GM21825 (cell line): ENCODE results near the gene DBN1.
"Not testable (repeated sequence)": the region's sequence is repeated elsewhere in the genome, so short reads cannot be mapped to it uniquely, and the experiment has no call there.

Source experiments
- ATAC-seq: cut with Tn5 transposase; IDR thresholded peaks from one replicate; pipeline ENCODE4 v1.9.1; 2021; ENCODE audit warnings: mild to moderate bottlenecking, moderate library complexity; ENCODE audit not compliant: unreplicated experiment

The DBN1 gene

GRCh38 chr5:177431317-177432142, 41.9 kb downstream of the DBN1 start:
- ATAC-seq, result peak; percentile 39

DNA sequence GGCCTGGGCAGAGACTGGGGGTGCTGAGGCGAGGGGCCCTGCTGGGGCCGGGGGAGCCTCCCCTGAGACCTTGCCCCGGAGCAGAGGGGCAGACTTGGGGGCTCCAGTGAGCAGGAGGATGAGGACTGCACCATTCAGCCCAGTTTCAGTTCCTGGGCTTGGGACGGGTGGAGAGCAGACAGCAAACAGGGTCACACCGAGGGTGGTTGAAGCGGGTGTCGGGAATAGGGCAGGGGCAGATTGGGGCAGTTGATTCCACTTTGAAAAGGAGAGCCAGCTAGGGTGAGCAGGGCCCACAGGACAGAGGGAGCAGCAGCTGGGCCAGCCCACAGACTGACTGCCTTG, 42.5 kb downstream of the DBN1 start:
- no peak for ATAC-seq

DNA sequence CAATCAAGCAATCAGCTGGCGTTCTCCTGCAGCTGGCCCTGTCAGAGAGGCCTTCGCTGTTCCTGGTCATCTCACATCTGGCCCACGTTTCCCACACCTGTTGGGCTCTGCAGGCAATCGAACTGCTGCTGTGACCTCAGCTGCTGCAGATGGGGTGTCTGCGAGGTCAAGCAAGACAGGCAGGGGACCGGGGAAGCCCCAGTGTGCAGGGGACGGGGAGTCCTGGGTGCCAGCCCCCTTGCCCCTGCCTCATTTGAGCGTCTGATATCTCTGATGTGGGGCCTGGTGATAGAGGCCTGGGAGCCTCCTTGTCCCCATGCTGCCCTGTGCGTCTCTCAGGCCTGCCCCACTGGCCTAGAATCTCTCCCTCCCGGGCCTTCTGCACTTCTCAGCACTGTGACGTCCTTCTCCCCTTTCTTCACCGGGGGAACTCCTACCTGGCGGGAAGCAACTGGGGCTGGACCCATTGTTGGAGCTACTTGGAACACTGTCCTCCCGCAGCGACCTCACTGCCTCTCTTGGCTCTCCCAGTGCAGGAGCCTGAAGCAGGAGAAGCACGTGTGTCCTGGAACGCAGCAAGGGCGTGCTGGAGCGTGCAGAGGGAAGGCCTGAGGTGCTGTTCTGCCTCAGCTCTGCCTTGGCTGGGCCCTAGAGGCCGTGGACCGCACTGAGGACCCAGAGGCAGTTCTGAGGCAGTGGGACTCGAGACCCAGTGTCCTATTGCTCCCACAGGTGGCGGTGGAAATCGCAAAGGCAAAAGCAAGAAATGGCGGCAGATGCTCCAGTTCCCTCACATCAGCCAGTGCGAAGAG, 43.1 kb downstream of the DBN1 start:
- ATAC-seq, result no peak

GRCh38 chr5:177429248-177430040, 44.0 kb downstream of the DBN1 start:
- no peak for ATAC-seq

GRCh38 chr5:177428574-177429217, 44.7 kb downstream of the DBN1 start:
- no peak for ATAC-seq

- ATAC-seq, result no peak
Observed at GRCh38 chr5:177427919-177428573, 45.4 kb downstream of the DBN1 start.

- no peak for ATAC-seq
Observed at GRCh38 chr5:177427211-177427822, 46.1 kb downstream of the DBN1 start.

DNA sequence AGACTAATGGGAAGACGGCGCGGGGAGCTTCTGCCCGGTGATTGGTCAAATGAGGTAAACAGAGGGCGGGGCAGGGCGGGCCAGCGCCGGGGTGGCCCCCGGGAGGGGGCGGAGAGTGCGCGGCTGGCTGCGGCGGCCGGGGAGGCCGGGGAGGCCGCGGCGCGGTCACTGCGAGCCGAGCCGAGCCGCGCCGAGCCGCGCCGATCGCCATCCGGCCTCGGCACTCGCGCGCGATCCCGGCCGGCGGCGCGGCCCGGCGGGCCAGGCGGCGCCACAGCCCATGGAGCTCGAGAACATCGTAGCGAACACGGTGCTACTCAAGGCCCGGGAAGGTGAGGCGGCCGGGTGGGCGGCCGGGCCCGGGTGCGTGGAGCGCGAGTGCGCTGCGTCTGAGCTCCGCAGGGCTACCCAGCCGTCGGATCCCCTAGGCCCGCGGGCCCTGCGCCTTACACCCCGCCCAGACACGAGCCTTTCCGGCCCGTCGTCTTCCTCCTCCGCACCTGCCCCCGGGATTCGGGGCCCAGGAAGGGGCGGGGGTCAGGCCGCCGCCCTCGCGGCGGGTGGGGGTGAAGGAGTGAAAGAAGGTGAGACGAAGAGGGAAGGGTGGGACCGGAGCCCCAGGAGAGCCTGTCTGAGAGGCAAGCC, 46.7 kb downstream of the DBN1 start, which contains the start of gene GRK6:
Gene GRK6, plus strand, starts transcription at position 111 of the 645 bp plus-strand sequence. Its CDS starts 170 bp downstream, at position 281.
- ATAC-seq, result peak; percentile 8

DNA sequence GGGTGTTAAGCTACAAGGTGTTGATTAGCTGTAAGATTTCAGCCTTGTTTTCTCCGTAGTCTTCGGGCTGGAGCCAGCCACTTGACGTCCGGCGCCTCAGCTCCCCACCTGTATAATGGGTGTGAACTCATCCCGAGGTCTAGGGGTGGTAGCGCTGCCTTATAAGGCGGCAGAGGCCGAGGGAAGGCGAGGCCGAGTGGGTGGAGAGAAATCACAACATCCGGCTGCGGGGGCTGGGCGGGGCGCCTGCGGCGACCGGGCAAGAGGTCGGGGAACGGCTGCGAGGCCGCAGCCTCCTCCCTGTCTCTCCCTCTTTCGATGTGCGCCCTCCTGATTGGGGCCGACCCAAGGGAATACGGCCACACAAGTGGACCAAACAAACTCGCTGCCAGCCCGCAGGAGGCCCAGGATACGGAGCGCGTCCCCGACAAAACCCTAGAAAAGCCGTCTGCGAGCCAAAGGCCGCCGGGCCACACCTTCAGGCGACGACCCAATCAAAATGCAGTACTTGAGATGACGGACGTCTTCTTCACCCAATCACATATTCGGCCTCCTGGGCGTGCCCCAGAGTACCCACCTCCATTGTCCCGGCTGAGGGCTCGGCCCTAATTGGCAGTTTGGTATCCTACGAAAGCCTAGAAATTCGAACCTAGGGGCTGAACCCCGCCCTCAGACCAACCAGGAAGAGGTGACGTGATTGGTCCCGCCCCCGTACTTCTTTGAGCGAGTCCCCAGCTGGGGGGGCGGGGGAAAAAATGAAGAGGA, 47.5 kb downstream of the DBN1 start:
- peak; percentile 66 for ATAC-seq

GRCh38 chr5:177425196-177425800, 48.1 kb downstream of the DBN1 start:
- ATAC-seq, result no peak

DNA sequence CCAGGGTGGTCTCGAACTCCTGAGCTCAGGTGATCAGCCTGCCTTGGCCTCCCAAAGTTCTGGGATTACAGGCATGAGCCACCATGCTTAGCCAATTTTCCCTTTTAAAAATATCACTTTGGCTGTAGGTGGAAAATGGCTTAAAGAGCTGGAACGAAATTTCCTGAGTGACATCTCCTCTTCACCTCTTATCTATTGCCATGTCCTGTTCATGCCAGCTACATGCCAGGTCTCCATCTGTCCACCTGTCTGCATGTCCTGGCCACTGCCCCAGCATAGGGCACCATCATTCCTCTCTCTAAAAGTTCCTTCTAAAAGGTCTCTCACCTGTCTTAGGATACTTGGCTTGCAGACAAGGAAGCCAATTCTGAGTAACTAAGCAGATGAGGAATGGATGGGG, 49.8 kb downstream of the DBN1 start:
- ATAC-seq, result no peak

DNA sequence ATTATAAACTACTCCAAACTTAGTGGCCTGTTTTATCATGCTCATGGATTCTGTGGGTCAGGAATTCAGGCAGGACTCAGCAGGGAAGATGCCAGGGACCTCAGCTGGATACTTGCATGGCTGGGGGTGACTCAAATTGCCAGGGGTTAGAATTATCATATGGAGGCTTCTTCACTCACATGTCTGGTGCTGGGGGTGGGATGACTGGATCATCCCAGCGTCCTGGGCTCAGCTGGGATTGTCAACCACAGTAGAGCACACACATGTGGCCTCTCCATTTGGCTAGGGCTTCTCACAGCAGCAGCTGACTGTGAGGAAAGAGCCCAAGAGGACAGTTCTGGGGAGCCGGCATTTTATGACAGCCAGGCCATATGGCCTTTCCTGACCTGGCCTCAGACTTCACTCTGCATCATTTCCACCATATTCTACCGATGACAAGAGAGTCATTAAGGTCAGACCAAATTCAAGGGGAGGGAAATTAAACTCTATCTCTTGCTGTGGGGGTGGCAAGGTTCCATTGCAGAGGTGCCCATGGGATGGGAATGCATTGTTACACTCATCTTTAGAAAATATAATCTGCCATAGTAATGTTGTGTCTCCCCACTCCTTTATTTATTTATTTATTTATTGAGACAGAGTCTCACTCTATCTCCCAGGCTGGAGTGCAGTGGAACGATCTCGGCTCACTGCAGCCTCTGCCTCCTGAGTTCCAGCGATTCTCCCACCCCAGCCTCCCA, 52.2 kb downstream of the DBN1 start:
- ATAC-seq, result no peak

GRCh38 chr5:177420472-177420871, 53.0 kb downstream of the DBN1 start:
- not testable (repeated sequence) for ATAC-seq

- ATAC-seq, result no peak
Observed at GRCh38 chr5:177419046-177419445, 54.4 kb downstream of the DBN1 start.

GRCh38 chr5:177417081-177417480, 56.4 kb downstream of the DBN1 start:
- not testable (repeated sequence) for ATAC-seq

GRCh38 chr5:177414481-177414880, 59.0 kb downstream of the DBN1 start:
- no peak for ATAC-seq

DNA sequence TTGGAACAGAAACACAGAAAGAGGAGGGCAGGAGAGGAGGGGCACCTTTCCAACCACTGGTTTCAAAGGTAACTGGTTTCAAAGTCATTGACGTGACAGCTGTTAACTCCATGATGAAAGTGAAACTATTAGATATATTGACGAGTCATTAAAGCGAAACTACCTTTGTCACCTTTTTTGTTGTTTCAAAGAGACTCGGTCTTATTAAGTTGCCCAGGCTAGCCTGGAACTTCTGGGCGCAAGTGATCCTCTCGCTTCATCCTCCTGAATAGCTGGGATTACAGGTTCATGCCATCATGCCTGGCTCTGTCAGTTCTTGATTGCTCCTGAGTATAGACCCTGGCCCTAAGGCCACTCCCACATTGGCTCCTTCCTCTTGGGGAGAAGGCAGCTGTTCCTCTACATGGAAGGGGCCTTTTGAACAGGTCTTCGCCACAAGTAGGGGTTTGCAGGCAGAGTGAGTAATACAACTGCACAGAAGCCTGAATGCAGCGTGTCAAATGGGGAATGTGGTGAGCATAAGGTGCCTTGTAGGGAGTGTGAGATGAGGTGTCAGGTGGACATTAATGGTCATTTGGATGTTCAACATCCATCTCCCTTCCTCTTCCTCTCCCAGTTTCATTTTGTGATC, 60.7 kb downstream of the DBN1 start:
- peak; percentile 49 for ATAC-seq
